HG02870 (cell line): ENCODE results near the gene PPM1F.

ENCODE experiments used
- ATAC-seq: cut with Tn5 transposase; IDR thresholded peaks from one replicate; pipeline ENCODE4 v1.9.1; 2021; ENCODE audit warnings: mild to moderate bottlenecking, moderate library complexity; ENCODE audit not compliant: unreplicated experiment

PPM1F gene, protein sequence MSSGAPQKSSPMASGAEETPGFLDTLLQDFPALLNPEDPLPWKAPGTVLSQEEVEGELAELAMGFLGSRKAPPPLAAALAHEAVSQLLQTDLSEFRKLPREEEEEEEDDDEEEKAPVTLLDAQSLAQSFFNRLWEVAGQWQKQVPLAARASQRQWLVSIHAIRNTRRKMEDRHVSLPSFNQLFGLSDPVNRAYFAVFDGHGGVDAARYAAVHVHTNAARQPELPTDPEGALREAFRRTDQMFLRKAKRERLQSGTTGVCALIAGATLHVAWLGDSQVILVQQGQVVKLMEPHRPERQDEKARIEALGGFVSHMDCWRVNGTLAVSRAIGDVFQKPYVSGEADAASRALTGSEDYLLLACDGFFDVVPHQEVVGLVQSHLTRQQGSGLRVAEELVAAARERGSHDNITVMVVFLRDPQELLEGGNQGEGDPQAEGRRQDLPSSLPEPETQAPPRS

DNA sequence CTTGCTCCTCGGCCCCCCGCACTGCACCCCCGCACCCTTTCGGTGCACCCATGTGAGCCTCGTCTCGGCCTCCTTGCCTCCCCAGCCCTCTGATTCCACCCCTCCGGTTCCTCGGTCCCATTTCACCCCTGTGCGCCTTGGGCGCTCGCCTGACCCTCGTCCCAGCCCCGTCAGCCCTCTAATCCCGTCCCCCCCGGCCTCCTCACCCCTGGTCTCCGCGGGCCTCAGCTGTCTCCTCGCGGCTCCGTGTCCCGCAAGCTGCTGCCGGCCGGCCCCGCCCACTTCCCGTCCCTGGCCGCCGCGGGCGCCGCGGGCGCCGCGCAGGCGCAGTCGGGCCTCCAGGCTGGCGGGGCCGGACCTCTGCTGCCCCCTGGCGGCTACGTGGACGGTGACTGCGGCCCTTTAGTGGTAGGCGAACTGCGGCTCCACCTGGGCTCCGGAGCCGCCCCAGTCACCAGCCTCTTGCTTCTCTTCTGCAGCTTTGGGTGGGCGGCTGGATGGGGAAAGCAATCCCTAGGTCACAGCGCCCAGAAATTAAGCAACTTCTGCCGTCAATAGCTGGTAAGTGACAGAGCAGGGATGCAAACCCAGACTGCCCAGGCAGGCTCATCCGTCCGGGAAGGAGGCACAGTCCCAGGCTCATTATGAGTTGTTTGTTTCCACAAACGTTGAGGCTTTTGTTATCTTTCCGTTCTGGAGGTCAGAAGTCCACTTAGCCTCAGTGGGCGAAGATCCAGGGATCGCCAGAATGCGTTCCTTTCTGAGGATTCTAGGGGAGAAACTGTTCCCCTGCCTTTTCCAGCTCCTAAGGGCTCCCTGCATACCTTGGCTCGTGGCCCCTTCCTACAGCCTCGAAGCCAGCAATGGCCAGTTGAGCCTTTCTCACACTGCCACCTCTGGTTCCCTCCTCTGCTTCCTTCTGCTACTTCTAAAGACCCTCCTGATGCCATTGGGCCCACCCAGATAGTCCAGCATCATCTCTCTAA is at the start of gene PPM1F:
Gene PPM1F, minus strand, starts transcription at position 263 of the 986 bp plus-strand sequence. CDS start 6,800 bp downstream, outside the sequence.
- ATAC-seq, result peak; percentile 55

DNA sequence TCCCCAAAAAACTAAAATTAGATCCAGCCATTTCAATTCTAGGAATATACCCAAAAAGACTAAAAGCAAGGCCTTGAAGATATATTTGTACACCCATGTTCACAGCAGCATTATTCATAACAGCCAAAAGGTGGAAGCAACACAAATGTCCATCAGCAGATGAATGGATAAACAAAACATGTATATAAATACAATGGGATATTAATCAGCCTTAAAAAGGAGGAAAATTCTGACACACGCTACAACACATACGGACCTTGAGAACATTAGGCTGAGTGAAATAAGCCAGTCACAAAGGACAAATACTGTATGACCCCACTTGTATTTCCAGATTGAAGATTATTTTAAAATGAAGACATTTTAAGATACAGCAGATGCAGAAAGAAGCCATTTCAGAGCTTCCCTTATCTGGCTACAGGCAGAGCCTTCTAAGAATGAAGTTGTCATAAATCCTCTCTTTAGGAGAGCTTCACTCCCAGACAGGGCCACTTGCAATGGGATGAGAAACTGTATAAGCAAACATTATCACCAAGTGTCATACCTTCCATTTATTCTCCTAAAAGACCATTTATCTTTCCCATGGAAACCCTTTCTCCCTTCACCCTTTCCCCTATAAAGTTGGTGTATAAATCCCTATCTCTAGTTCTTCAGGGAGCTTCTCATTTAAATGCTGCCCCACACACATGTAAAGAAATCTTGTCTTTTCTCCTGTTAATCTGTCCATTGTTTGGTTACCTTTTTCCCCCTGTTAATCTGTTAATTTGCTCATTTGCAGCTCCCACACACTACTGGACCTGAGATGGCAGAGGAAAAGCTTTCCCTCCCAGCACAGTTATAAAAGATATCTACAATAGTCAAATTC is 49.2 kb upstream of the PPM1F start:
- ATAC-seq, result no peak

DNA sequence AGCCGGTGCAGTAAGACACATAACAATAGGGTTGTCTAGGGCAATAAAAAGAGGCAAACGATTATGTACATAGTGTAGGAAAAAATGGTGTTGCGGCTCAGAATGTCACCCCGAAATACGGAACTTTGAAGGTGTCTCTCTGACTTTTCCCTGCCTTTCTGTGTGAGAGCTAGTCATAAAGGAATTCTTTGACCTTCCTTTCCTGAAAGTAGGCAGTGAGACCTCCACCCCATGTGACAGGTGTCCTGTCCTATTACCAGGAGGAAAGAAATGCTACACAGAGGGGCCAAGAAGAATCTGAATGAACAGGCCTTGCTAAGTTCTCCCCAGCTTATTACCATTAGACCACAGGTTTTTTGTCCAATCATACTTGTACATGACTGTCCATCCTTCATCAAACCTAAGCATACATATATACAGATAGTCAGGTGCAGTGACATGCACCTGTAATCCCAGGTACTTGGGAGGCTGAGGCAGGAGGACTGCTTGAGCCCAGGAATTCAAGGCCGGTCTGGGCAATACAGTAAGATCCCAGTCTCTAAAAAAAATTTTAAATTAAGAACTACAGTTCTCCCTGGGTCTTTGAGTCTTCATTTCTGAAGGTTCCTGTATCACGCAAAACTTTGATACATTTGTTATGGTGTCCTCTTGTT is 46.1 kb upstream of the PPM1F start:
- ATAC-seq, result no peak

DNA sequence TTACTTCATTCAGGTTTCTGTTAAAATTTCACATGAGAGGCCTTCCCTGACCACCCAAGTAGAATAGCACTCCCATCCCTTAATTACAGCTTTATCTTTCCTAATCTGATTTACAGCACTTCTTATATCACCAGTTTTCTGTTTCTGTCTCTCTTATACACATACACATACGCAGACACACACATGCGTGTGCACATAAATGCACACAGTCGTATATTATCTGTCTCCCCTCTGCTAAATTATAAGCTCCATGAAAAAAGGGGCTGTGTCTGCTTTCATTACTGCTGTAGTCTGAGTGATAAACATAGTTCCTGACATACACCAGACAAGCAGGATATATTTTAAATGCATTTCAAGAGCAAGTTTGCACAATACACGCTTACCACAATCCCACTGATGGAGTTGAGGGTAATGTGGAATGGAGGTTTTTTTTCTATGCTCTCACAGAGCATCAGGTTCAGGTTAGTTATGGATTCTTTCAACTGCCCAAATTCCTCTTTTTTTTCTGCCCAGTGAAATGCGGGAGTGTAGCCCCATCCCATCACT is 43.6 kb upstream of the PPM1F start:
- ATAC-seq, result no peak

DNA sequence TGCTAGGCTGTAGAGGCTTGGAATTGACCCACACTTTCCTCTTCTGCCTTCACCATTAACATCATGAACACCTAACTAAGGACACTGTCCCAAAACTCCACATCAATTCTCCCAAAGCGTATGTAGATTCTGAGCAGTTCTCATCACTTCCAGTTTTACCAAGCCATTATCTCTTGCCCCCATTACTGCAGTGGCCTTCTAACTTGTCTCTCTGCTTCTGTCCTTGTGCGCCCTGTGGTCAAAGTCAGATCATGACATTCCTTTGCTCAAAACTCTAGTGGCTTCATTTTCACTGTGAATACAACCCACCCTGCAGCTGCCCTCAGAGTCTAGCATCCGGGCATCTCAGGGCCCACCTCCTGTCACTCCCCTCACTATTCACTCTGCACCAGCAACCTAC is 43.0 kb upstream of the PPM1F start:
- ATAC-seq, result no peak

DNA sequence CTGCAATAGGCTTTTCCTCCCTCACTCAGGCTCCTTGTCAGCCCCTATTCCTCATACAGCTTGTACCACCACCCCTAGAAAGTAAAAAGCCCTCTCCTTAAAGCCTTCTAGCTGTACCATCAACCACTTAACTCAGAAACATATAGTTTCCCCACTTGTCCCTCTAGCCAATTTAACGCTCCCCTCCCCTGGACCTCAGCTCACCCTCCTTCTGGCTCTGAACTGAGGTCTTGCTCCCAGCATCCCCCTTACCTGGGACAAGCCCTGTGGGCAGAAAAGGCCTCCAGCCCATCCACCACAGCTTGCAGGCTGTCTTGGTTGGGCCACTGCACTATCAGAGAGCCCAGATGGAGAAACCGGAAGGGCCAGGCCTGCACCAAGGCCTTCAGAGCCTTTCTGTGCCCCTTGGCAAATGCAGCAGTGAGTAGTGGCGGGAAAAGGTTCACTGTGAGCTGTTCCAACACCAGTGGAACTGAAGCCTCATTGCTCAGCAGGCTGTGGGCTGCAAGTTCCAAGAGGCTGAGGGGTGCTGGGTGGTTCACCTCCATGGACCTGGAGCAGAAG is 42.3 kb upstream of the PPM1F start:
- no peak for ATAC-seq

DNA sequence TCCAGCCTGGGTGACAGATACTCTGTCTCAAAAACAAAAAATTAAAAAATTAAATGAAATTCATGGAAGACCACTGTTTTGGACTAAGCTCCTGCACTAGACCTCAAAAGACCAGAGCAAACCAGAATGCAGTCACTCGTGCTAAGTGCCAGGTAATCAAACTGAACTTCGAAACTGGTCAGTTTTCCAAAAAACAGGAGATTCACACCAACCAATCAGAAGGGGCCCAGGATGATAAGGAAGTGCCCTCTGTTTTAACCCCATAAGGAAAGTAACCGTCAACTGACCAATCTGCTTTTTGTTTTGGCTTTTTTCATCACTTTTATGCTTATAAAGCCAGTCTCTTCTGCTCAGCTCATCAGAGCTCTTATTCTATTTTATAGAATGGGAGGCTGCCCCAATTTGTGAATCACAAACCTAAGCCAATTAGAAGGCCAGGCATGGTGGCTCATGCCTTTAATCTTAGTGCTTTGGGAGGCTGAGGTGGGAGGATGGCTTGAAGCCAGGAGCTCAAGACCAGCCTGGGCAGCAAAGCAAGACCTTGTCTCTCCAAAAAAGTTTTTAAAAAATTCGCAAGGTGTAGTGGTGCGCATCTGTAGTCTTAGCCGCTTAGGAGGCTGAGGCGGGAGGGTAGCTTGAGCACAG is 40.1 kb upstream of the PPM1F start:
- ATAC-seq, result no peak

DNA sequence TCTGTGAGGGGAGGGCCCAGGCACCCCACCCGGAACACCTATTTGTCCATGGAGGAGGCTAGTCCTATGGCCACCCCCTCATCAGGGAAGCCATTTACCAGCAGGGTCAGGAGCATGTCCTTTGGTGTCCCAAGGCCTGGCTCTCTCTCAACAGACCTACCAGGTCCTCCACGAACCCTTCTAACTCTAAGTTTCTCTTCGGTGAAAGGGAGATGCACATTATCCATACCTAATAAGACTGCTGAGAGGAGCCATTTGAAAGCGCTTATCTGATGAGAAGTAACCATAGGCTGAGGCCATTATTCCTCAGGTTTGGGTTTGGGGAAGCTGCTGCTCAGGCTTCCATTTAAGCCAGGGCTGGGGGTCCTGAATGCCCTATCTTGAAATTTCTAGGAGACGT is 39.1 kb upstream of the PPM1F start:
- ATAC-seq, result no peak

DNA sequence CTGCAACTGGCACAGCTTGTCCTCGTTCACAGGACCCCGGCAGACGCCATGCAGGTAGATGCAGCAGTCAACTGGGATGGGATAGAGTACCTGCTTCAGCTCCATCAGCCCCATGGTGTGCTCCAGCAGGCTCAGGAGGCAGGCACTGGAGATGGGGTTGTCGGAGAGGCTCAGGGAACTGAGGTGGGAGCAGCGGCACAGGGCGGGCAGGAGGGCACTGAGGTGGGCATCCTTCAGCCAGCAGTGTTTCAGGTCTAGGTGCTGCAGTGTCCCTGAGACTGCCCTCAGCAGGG is 38.6 kb upstream of the PPM1F start:
- no peak for ATAC-seq

DNA sequence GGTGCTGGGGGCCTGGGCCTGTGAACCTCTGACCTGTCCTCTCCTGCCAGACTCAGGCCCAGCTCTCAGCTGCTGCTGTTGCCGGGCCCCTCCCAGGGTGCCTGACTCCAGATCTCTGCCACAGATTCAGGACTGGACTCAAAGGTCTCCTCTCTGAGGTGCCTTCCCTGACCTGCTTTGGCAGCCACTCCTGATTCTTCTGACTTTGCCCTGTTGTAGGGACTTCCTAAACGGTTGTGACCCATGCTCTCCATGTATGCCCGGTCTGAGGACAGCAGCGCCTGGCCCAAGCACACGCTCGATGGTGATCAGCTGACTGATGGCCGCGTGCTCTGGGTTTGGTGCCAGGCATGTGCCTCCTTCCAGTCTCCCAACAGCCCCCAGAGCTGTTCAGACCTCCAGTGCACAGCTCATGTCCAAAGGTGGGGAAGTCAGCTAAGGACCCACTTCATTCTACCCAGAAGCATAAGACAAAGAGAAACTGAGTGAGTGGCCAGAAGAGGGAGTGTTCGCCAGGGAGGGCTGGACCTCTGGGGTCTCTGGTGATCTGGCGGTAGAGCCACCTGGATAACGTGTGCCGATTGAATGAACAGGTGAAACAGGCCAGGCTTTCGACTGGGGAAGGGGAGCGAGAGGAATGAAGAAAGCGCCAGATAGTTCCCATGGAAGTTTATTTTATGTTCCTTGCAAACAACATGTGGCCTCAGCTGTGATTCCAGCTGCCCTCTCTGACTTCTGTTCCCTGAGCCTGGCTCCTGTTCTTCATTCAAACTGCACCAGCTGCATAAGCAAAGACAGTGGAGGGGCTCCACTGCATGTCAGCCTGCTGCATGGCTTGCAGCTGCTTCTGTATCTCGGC is 38.0 kb upstream of the PPM1F start:
- ATAC-seq, result no peak

DNA sequence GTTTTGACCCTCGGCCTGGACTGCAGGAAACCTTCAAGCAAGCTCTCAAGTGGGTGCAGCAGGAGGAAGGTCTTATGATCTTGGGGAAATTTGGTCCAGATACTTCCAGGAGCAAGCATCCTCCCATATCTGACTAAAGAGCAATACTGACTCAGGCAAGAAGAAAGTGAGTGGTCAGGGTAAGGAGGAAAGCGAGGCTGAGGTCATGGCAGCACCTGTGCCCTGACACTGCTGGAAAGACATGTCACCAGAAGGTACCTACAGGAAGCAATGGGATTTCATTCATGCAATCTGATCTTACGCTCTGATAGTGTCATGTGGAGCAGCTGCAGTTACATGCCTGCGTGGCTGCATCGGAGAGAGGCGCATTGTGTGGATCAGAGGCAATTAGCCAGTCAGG is 36.4 kb upstream of the PPM1F start:
- no peak for ATAC-seq

DNA sequence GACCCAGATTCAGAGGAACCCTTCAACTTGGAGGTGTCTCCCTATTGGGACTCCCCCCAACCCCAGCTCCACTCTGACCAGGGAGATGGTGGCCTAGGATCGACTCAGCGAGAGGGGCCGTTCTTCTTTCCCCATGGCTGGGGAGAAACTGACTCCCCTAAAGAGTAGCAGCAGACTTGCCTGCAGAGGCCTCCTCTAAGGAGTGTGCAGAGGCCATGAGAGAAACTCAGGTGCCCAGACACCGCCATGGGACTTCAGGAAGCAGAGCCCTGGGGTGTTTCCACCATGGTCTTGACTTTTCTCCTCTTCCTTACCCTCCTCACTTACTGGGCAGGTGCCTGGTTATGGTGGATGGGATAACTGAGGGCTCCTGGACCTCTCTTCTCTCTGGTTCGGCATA is 32.6 kb upstream of the PPM1F start:
- ATAC-seq, result no peak

DNA sequence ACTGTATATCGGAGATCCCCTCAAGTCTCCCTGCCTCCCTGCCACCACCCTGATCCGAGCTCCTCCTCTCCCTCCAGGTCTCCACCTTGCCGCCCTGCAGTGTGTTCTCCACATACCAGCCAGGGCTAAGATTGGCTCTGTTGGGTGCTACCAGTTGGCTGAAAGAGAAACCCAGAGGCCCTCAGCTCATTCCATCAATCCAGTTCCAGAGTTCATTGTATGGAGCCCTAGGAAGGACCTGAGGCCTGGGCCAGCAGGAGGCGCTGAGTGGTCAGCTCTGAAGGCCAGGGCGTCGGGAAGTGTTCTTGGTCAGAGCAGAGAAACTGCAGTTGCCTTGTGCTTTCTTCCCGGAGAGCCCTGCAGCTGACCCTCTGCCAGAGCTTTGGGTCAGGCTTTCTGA is 32.1 kb upstream of the PPM1F start:
- no peak for ATAC-seq

DNA sequence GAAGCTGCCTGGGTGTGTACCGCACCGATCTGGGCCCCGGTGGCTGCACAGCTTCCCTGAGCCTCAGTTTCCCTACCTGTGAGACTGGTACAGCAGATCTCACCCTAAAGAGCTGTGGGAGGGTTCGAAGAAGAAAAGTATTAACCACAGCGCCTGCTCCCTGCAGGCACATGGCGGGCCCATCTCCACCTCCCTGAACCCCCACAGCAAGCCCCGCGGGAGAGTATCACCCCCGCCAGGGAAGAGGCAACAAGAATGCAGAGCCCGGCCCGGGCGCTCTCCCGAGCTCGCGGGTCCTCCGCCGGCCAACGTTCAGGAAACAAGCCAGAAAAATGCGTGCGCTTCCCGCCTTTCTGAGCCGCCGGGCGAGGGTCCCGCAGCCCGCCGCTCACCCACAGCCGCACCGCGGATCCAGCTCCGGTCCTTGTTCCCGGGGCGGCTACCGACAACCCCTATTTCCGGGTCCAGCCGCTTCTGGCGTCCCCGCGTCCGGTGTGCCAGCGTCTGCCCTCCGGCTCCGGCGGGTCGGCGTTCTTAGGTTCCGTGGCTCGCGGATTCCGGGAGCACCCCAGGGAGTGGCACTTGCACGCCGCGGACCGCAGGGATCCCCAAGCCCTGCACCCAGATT is 29.8 kb upstream of the PPM1F start, which contains the start of gene TOP3B:
Gene TOP3B, minus strand, starts transcription at position 450 of the 628 bp plus-strand sequence. CDS start 7,078 bp downstream, outside the sequence.
- peak; percentile 45 for ATAC-seq

DNA sequence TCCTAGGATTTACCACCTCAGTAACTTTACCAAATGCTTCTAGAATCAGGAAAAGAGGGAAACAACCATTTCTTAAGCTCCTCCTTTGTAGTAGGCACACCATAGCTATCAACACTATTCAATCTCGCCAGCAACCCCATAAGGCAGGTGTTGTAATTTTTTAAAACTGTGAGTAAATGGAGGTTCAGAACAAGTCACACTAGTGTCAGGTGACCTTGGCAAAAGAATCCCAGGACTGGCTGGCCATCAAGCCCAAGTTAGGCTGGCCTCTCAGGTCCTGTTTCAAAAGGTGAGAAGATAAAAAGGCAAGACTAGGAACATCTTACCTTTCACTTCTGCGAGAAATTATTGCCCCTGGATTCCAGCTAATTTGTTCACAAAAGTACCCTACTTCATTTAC is 29.2 kb upstream of the PPM1F start:
- no peak for ATAC-seq

DNA sequence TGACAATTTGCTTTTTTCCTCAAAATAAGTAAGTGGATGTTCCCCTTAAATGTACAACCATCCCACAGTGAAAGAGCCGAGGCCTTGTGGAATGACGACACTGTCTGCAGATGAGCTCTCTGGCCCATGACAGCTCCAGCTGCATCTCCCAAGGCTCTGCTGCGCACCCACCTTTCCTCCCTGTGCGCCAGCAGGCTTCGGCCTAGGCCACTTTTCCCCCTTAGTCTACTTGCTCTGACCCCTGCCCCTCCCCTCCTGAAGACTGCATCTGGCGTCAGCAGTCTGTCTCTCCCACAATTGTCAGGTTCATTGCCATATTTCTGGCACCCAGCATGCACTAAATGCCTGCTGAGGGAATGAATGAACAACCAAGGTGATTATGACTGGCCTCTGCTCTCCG is 27.9 kb upstream of the PPM1F start:
- ATAC-seq, result no peak

DNA sequence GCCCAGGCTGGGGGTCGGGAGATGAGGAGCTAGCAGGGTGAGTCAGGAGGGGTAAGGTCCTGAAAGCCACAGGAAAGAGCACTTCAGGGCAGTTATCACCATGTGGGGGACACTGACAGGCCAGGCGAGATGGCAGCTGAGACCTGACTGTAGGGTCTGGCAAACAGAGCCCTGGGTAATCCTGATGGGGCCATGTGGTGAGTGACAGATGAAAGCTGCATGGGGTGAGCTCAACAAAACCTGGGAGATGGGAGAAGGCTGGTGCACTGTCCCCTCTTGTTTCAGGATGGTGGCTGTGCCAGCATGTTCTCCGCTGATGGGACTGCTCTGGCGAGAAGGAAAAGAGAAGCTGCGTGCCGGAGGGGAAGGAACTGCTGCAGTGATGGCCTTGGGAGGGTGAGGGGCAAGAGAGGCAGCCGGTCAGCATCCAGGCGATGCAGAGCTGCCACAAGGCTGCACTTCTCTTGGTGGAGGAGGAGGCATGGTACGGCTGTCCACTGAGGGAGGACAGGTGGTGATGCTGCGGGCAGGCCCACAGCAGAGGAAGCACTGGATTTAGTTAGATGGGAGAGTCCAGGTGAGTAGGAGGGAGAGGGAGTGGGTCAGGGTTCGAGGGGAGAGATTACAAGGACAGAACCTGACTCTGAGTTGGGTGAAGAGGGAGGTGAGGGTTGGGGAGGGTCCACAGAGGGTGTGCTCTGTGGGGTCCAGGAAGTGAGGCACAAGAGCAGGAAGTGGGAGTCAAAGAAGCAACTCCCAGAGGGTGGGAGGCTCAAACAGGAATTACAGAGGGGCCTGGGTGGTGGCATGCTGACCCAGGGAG is 26.1 kb upstream of the PPM1F start:
- ATAC-seq, result no peak
